Bronchial epithelial cell (primary cell): Measurements from ENCODE around the gene ANP32A. TPM values are rescaled to one million over a fixed set of nuclear protein-coding genes. Genes with fewer than 3 reads are reported as not detected.

Experiments
- DNase-seq: peaks from one replicate; pipeline ENCODE4 v3.0.0-alpha.2; 2010; ENCODE audit warnings: low read depth
- FAIRE-seq: peaks from 2 replicates; lab custom pipeline; 2011; peaks lifted over from hg19 to GRCh38; lab: Jason Lieb, UNC
- H3K27me3 ChIP-seq: 2 replicates; pipeline ENCODE4 v1.5.1; 2011; ENCODE audit warnings: low read length; ENCODE audit not compliant: control insufficient read depth, insufficient read depth
- H3K36me3 ChIP-seq: 2 replicates; pipeline ENCODE4 v1.5.1; 2011; ENCODE audit warnings: low read length; ENCODE audit not compliant: control insufficient read depth, insufficient read depth
- H3K4me3 ChIP-seq: 2 replicates; pipeline ENCODE4 v1.5.1; 2011; ENCODE audit warnings: mild to moderate bottlenecking, low read depth, low read length, control low read depth
- total RNA-seq: library from RNA; depleted of rRNA; stranded (reverse); fragments of >200 nt; gene quantifications from 2 replicates; pipeline ENCODE4 v1.2.1, GENCODE V29; 2014
- TF ChIP-seq, protein P1 (sequence below): IDR thresholded peaks from 2 replicates; pipeline ENCODE4 v1.5.1; 2011; ENCODE audit warnings: mild to moderate bottlenecking, moderate library complexity, low read length, control low read depth, inconsistent platforms; ENCODE audit not compliant: insufficient read depth, severe bottlenecking

Gene ANP32A
- total RNA-seq, 1 donor from 2014 or later, result 42.6 TPM

DNA sequence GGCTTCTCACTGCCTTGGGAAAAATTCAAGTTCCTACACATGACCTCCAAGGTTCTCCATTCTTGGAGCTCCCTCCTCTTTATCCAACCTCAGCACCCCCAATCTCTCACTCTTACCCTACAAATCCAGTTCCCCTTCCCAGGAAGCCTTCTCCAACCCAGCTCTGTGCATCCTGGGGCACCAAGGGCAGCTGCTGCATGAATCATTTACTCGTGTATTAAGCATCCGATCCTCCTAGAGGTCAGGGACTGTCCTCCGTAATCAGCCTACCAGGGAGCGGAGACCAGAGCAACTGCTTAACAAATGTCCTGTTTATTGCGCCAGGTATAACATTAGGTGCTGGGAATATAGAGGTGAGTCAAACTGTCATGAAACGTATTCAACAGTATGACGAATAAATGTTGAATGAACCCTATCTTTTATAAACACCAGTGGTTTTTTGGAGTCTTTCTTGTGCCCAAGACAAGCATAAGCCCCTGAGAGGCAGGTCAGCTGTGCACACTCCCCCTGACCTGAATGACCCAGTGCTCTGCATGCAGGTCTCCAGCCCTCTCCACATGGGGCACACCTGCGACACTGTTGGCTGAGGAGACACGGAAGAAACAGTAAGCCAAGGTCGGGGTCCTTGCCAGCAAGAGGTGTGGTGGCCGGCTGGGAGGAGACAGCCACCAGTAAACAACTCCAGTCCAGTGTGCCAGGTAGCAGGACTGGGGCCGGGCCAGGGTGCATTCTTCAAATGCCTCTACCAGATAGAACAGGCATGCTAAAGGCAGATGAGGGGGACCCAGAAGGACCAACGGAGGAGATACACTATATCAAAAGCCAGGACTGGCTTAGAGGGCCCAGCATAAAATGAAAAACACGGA lies 27.6 kb downstream of the ANP32A start:
- FAIRE-seq (no peak), DNase-seq (peak; percentile 59)
- no peak overlapping the region for H3K4me3 ChIP-seq
- no peaks in the 10 kb centered on the region for H3K36me3 ChIP-seq
- H3K27me3 ChIP-seq, result no peaks in the 10 kb centered on the region
- TF ChIP-seq, protein P1, sequence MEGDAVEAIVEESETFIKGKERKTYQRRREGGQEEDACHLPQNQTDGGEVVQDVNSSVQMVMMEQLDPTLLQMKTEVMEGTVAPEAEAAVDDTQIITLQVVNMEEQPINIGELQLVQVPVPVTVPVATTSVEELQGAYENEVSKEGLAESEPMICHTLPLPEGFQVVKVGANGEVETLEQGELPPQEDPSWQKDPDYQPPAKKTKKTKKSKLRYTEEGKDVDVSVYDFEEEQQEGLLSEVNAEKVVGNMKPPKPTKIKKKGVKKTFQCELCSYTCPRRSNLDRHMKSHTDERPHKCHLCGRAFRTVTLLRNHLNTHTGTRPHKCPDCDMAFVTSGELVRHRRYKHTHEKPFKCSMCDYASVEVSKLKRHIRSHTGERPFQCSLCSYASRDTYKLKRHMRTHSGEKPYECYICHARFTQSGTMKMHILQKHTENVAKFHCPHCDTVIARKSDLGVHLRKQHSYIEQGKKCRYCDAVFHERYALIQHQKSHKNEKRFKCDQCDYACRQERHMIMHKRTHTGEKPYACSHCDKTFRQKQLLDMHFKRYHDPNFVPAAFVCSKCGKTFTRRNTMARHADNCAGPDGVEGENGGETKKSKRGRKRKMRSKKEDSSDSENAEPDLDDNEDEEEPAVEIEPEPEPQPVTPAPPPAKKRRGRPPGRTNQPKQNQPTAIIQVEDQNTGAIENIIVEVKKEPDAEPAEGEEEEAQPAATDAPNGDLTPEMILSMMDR, result no peak

DNA sequence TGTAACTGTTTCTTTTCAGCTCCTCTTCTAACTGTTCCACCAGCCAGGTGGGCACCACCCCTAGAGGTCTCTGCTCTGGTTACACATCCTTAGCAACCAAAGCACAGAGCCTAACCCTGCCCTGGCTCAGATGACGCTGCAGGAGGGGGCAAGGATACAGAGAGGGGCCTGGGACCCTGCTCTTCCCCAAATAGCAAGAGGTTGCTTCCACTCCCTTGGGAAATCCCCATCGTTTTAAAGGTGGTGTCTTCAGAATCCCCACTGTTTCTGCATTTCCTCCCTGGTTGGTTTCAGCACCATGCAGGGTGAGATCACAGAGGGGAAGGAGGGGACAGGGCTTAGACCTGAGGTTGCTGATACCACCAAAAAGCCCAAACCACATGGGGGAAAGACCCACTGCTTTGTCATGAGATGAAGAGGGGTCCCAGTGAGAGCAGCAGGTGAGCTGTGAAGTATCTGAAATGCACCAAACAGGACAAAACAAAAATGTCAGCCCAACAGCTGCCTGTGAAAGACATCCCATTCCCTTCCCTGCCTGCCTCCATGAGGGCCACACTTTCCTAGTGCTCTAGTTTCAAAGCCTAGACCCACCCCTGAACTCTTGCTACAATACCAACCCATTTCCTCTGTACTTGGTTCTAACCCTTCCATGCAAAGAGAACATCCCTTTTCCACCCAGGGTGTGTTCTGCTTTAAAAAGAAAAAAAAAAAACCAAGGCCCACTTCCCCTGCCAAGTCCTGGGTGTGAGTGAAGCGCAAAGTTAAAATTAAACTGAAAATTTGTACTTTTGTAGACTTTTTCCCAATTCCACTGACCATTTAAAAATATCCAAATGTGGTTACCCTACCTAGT lies 29.0 kb downstream of the ANP32A start:
- FAIRE-seq (no peak), DNase-seq (no peak)
- Histone ChIP-seq H3K27me3 (no peaks in the 10 kb centered on the region), H3K36me3 (no peaks in the 10 kb centered on the region), H3K4me3 (no peak overlapping the region)
- TF ChIP-seq, protein P1, result no peak

DNA sequence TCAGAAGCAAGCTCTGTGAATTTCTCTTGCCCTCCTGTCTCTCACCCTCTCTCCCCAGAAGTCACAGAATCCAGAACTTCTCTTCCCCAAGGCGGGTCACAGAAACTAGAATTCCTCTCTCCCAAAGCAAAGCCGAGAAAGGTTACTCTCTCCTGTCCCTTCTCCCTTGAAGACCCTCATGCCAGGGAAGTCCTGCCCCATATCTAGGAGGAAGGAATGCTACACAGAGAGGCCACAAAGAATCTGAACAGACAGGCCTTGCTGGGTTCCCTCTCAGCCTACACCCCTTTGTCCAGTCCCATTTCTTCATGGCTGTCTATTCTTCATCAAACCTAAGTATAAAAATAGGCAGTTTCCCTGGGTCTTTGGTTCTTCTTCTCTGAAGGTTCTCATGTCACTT lies 29.8 kb downstream of the ANP32A start:
- H3K27me3 ChIP-seq, result no peaks in the 10 kb centered on the region
- H3K4me3 ChIP-seq, result no peak overlapping the region
- no peaks in the 10 kb centered on the region for H3K36me3 ChIP-seq
- FAIRE-seq (no peak), DNase-seq (no peak)
- TF ChIP-seq, protein P1, result no peak

DNA sequence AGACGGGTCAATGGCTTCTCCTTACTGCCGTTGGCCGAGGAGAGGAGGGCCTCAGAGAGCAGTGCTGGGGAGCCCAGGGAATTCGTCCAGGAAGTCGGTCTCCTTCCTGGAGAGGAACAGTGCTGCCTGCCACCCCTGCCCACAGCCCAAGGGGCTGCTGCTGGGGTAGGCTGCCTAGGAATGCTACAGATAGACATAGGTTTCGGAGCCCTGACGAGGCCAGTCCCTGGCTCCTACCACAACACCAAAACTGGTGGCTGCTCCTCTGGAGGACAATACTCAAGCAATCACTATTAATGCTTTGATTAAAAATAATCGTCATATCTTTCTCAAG lies 30.5 kb downstream of the ANP32A start:
- FAIRE-seq (no peak), DNase-seq (no peak)
- Histone ChIP-seq H3K27me3 (no peaks in the 10 kb centered on the region), H3K4me3 (no peak overlapping the region), H3K36me3 (peaks cover 4% of the 10 kb centered on the region)
- TF ChIP-seq, protein P1, result no peak

DNA sequence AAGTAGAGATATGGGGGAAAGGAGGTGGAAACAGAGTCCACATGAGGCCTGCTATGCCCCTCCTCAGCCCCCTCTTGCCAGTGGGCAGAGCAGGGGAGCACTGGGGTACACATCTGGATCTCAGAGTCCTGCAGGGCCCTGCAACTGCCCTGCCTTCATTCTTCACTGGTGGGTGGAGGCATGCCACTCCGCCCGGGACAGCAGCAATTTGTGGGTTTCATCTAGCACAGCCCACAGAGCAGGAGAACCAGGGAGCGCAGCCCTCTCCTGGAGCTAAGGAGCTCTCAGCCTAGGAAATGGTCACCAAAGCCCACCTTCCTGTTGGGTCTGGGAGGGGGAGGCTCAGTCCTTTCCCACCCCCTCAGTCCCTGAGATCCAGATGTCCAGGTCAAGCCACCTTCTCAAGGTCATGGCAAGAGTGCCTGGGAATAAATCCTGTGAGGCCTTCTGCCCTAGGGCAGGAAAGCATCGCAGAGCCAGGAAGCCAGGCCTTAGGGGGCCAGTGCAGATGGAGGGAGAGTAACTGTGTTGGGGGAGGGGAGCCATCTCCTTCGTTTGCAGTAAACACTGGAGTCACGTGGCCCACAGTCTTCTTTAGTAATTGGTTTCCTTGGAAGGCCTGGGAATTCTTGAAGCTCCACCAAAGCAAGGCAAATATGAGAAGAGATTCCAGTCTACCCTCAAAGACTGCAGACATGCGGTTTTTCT lies 31.0 kb downstream of the ANP32A start:
- FAIRE-seq (no peak), DNase-seq (no peak)
- Histone ChIP-seq H3K27me3 (no peaks in the 10 kb centered on the region), H3K36me3 (peaks cover 6% of the 10 kb centered on the region), H3K4me3 (no peak overlapping the region)
- TF ChIP-seq, protein P1, result no peak
